Effector memory CD4-positive, alpha-beta T cell (primary cell): ENCODE data around the gene TMEM135.

Source experiments
- DNase-seq, 3 donors: peaks; one replicate each; pipeline ENCODE4 v3.0.0-alpha.2; 2020
- H3K27ac ChIP-seq: 2 replicates; pipeline ENCODE4 v1.7.0; 2013; ENCODE audit warnings: mild to moderate bottlenecking, low read length, moderate library complexity; ENCODE audit not compliant: insufficient read depth, poor library complexity, severe bottlenecking
- H3K27me3 ChIP-seq: replicated peaks from 2 replicates; pipeline ENCODE4 v1.7.0; 2013; ENCODE audit warnings: mild to moderate bottlenecking, low read length; ENCODE audit not compliant: insufficient read depth, control insufficient read depth, poor library complexity, severe bottlenecking
- H3K36me3 ChIP-seq: 2 replicates; pipeline ENCODE4 v1.7.0; 2013; ENCODE audit warnings: mild to moderate bottlenecking, low read length, moderate library complexity; ENCODE audit not compliant: control insufficient read depth, insufficient read depth
- H3K4me1 ChIP-seq: 2 replicates; pipeline ENCODE4 v1.7.0; 2013; ENCODE audit warnings: low read length, mild to moderate bottlenecking; ENCODE audit not compliant: control insufficient read depth, insufficient read depth, poor library complexity, severe bottlenecking
- H3K4me3 ChIP-seq: 2 replicates; pipeline ENCODE4 v1.7.0; 2013; ENCODE audit warnings: low read length, low read depth, mild to moderate bottlenecking; ENCODE audit not compliant: insufficient read depth, poor library complexity, severe bottlenecking
- H3K9me3 ChIP-seq: 2 replicates; pipeline ENCODE4 v1.7.0; 2013; ENCODE audit warnings: mild to moderate bottlenecking, low read length, moderate library complexity; ENCODE audit not compliant: control insufficient read depth

TMEM135 gene

DNA sequence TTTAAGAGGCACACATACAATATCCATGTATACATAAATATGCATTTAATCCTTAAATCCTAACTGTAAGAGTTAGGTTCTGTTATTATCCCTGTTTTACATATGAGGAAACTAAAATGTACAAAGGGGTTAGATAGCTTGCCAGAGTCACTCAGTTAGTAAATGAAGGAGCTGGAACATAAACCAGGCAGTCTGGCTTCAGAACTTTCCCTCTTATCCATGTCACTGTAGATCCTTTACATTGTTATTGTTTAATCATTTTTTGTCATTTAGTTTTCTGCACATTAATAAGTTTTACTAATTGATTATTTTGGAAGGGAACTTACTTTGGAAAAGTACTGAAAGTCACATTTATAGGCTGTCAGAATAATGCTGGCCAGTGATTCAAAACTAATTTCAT is 282.4 kb downstream of the TMEM135 start:
- Histone ChIP-seq H3K4me1 (no peaks in the 10 kb centered on the region), H3K9me3 (no peaks in the 10 kb centered on the region), H3K4me3 (no peak overlapping the region), H3K36me3 (no peaks in the 10 kb centered on the region), H3K27me3 (no peaks in the 10 kb centered on the region), H3K27ac (no peak overlapping the region)
- DNase-seq = no peak

DNA sequence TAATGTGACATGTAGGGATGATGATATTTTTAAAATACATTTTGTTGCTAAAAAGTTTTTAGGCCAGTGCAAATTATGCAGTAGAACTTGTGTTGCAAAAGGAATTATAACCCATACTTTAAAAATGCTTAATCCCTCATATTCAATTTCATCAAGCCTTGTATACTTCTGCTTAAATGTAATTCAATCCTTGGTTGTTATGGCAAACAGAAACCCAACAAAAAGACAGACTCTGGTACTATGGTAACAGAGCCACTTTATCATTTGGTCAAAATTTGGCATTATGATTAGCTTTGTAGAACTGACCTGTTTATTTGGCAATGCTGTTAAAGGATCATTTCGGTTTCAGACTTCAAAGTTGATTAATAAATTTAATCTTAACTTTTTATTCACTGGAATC is 284.8 kb downstream of the TMEM135 start:
- Histone ChIP-seq H3K9me3 (no peaks in the 10 kb centered on the region), H3K27ac (no peak overlapping the region), H3K36me3 (no peaks in the 10 kb centered on the region), H3K4me1 (no peaks in the 10 kb centered on the region), H3K4me3 (no peak overlapping the region), H3K27me3 (no peaks in the 10 kb centered on the region)
- no peak for DNase-seq

DNA sequence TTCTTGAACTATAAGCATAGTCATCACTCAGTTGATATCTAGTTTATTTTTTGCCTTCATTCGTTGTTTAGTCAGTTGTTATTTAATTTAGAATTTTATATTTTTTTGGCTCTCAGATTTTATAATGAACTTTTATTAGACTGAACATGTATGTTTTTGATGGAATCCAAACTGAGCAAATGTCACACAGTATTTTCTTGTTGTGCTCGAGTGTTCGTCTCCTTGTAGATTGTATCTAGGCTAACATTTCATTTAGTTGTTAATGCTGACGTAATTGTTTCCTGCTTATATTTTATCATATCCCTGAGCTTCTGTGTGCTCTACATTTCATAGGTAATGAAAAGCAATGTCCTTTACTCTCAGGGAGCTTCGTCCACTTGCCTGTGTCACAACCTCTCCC is 286.2 kb downstream of the TMEM135 start:
- H3K27me3 ChIP-seq = no peaks in the 10 kb centered on the region
- no peaks in the 10 kb centered on the region for H3K9me3 ChIP-seq
- H3K36me3 ChIP-seq = no peaks in the 10 kb centered on the region
- H3K27ac ChIP-seq = no peak overlapping the region
- no peak for DNase-seq
- H3K4me3 ChIP-seq = no peak overlapping the region
- H3K4me1 ChIP-seq = no peaks in the 10 kb centered on the region

DNA sequence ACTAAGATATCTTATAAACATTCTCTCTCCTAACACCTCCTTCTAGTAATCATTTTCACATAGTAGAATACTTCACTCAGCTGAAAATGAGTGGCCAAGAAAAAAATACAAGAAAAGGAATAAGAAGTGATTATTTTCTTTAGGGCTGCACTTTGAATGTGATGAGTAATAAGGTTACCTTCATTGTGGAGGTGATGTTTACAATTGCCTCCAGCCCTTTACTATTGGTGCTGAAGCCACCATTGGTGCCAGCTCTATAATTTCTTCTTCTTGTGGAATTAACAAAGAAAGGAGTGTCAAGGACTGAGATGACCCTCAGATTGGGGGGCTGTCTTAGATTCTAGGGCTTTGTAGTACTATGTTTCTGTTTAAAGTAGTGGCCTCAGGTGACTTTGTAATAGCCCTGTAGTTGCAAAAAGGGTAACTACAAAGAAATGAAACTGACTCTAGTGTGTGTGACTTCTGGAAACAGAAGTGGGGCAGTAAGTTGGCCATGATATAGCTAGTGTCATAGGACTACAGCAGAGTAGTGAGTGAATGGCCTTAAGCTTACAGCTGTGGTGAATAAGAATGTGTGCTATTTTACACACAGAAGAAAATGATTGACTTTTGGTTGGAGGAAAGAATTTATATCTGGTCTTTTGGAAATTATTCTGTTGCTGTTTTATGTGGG is 287.2 kb downstream of the TMEM135 start:
- Histone ChIP-seq H3K36me3 (no peaks in the 10 kb centered on the region), H3K27ac (no peak overlapping the region), H3K4me1 (no peaks in the 10 kb centered on the region), H3K4me3 (no peak overlapping the region), H3K27me3 (no peaks in the 10 kb centered on the region), H3K9me3 (no peaks in the 10 kb centered on the region)
- DNase-seq = no peak

DNA sequence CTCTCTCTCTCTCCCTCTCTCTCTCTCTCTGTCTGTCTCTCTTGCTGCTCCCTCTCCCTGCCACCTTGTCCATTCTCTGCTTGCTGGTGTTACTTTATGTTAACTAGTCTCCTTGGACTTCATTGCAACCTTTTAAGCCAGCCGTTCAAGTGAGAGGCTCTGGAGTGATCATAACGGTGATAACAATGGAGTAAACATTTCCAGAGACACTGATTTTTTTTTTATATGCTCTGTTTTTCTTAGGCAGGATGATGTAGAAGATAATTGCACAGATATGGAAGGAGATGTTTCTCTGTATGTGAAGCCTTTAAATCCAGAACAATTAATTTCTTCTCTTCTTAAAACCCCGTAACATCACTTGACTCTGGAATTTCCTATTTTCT is 287.7 kb downstream of the TMEM135 start:
- no peak for DNase-seq
- no peaks in the 10 kb centered on the region for H3K36me3 ChIP-seq
- no peaks in the 10 kb centered on the region for H3K27me3 ChIP-seq
- no peaks in the 10 kb centered on the region for H3K4me1 ChIP-seq
- H3K4me3 ChIP-seq = no peak overlapping the region
- H3K27ac ChIP-seq = no peak overlapping the region
- no peaks in the 10 kb centered on the region for H3K9me3 ChIP-seq

DNA sequence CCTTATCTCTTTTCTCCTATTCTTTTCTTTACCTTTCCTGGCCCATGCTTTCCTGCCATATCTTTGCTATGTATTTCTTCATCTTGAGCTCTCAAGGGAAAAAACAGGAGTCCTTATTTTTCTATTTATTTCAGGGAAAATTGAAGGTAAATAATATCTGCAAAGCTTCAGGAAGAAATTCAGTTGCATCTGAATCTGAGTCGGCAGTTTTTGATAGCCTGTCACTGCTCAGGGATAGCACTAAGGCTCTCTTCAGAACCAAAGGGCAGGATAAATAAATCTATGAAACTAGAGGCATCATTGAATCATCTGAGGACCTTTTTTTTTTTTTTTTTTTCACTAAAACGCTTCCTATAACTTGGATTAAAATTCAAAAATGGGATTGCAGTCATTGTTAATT is 288.9 kb downstream of the TMEM135 start:
- H3K27me3 ChIP-seq = no peaks in the 10 kb centered on the region
- DNase-seq = no peak
- no peaks in the 10 kb centered on the region for H3K36me3 ChIP-seq
- H3K4me3 ChIP-seq = no peak overlapping the region
- H3K9me3 ChIP-seq = no peaks in the 10 kb centered on the region
- H3K4me1 ChIP-seq = no peaks in the 10 kb centered on the region
- H3K27ac ChIP-seq = no peak overlapping the region

DNA sequence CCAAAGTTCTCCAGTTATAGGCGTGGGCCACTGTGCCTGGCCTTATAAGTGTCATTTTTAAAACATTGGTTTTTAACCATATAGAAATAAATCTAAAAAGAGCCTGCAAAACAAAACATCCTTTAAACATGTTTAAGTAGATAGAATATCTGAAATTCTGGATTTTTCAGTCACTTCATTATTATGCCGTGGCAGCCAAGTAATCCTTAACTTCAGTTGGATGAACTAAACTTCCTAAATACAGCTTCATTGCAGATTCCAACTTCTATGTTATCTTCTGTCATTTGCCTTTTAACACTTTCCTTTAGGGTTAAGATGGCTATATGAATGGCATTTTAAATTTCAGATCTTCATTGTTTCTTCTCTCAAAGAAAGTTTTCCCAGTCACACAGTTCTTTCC is 291.4 kb downstream of the TMEM135 start:
- Histone ChIP-seq H3K36me3 (no peaks in the 10 kb centered on the region), H3K27me3 (no peaks in the 10 kb centered on the region), H3K9me3 (no peaks in the 10 kb centered on the region), H3K4me3 (no peak overlapping the region), H3K4me1 (no peaks in the 10 kb centered on the region), H3K27ac (no peak overlapping the region)
- no peak for DNase-seq

DNA sequence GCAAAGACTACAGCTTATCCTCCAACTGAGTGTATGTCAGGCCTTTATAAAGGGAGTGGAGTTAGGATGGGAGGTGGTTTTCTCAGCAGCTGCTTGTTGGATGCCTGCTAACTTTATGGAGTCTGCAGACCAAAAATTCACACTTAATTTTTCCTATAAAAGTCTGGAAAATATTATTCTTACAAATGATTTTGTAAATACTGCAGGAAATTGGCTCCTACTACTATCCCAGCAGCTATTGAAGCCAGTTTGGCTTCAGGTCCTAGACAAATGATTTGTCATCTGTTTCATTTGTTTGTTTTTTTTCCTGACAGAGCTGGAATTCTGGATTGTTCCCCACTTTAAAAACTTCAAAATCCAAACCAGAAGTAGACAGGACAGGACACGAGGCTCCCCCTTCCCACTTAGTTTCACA is 292.5 kb downstream of the TMEM135 start:
- Histone ChIP-seq H3K36me3 (no peaks in the 10 kb centered on the region), H3K4me3 (no peak overlapping the region), H3K27me3 (no peaks in the 10 kb centered on the region), H3K4me1 (no peaks in the 10 kb centered on the region), H3K9me3 (no peaks in the 10 kb centered on the region), H3K27ac (no peak overlapping the region)
- DNase-seq = no peak

DNA sequence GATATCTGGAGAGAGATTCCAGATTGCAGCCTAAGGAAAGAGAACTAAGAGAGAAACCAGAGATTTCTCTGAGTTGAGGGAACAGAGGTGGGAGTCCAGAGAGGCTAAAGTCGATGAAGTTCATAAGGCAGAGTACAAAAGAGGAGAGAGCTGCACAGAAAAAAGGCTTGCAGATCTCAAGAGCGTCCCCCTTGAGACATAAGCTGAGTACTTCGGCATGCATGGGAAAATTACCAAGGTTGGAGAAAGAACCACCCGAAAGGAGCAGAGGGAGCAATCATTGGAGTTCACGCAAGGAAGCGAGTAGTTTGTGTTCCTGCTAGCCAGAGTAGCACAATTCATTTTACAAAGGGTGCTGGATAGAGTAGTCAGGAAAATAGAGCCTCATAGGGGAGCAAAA is 293.5 kb downstream of the TMEM135 start:
- H3K27ac ChIP-seq = no peak overlapping the region
- DNase-seq = no peak
- H3K4me3 ChIP-seq = no peak overlapping the region
- H3K36me3 ChIP-seq = no peaks in the 10 kb centered on the region
- no peaks in the 10 kb centered on the region for H3K9me3 ChIP-seq
- H3K4me1 ChIP-seq = no peaks in the 10 kb centered on the region
- H3K27me3 ChIP-seq = no peaks in the 10 kb centered on the region

DNA sequence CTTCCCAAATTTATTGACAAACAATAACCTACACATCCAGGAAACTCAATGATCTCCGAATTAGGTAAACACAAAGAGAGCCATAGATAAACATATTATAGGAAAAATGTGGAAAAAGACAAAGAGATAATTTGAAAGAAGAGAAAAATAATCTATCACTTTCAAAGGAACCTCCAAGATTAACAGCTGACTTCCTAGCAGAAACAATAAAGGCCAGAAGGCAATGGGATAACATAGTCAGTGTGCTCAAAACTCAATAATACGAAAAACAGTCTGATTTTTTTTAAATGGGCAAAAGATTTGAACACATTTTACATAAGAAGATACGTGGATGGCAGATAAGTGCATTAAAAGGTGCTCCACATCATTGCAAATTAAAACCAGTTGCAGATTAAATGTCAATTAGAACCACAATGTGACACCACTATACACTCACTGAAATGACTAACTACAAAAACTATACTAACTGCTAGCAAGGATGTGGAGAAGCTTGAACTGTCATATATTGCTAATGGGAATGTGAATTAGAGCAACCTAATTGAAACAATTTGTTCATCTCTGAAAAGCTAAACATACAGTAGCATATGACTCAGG is 300.4 kb downstream of the TMEM135 start:
- H3K27ac ChIP-seq = no peak overlapping the region
- H3K4me3 ChIP-seq = no peak overlapping the region
- H3K4me1 ChIP-seq = no peaks in the 10 kb centered on the region
- peaks cover 11% of the 10 kb centered on the region for H3K9me3 ChIP-seq
- no peak for DNase-seq
- no peaks in the 10 kb centered on the region for H3K36me3 ChIP-seq
- no peaks in the 10 kb centered on the region for H3K27me3 ChIP-seq
